HG02885 (cell line): ENCODE measurements around the gene CCDC88B.

Experiments used
- ATAC-seq: cut with Tn5 transposase; IDR thresholded peaks from one replicate; pipeline ENCODE4 v1.9.1; 2021; ENCODE audit warnings: mild to moderate bottlenecking; ENCODE audit not compliant: unreplicated experiment, poor library complexity

Gene CCDC88B

GRCh38 chr11:64400667-64401066, 60.7 kb downstream of the CCDC88B start:
- no peak for ATAC-seq

DNA sequence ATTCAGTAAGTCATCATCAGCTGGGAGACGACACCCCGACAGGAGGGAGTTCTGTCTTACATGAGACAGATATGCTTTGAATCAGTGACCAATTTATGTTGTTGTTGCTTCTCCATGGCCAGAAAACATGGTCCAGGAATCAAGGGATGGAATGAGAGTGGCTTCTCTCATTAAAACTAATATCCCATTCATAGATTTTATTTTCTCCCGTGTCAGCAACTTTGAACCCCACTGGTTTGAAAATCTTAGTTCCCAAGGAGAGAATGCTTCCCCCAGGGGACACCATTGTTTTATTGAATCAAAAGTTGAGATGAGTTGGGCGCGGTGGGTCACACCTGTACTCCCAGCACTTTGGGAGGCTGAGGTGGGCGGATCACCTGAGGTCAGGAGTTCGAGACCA, 61.8 kb downstream of the CCDC88B start:
- ATAC-seq, result no peak

DNA sequence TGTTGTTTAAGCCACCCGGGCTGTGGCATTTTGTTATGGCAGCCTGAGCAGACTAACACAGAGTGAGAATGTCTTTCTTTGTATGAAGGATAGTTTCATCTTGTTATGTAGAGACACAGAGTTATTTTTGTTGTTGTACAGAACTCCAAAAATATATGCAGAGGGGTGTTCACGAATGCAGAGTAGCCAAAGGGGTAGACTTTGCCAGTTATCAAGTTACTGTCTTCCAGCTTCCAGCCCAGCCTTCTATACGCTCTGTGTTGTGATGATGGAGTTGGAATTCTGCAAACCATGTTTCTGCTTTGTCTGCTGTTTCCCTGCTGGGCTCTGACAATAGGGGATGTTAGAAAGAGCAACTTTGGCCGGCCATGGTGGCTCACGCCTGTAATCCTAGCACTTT, 63.1 kb downstream of the CCDC88B start:
- ATAC-seq, result no peak

GRCh38 chr11:64406221-64406946, 66.4 kb downstream of the CCDC88B start:
- ATAC-seq, result no peak
